ENCODE results near the gene POU6F2.

Gene POU6F2

GRCh38 chr7:38953971-38954370 lies 23.7 kb upstream of the POU6F2 start:
- no peak overlapping the region for H3K27ac ChIP-seq (replicated peaks)
- no peak overlapping the region for H3K4me3 ChIP-seq (replicated peaks; ENCODE audit: insufficient read depth, low read length)
- TF ChIP-seq POLR2AphosphoS5 (IDR thresholded peaks at IDR 0.05; ENCODE audit: low read depth) (no peak), SPI1 (IDR thresholded peaks at IDR 0.05; ENCODE audit: borderline replicate concordance, low read depth) (no peak), REST (IDR thresholded peaks at IDR 0.05; ENCODE audit: insufficient replicate concordance, low read depth) (no peak), GABPA (IDR thresholded peaks at IDR 0.05; ENCODE audit: low read depth) (no peak), CTCF (IDR thresholded peaks at IDR 0.05; ENCODE audit: insufficient read depth, low read length) (no peak)
- peaks cover 5% of the 10 kb centered on the region for H3K27me3 ChIP-seq (ENCODE audit: insufficient read depth, poor library complexity, severe bottlenecking)
- DNase-seq (ENCODE audit: low read depth in 1 of 2, low spot score in 1 of 2), result no peak

- peaks cover 3% of the 10 kb centered on the region for H3K27me3 ChIP-seq (ENCODE audit: insufficient read depth, poor library complexity, severe bottlenecking)
- no peak for TF ChIP-seq GABPA (IDR thresholded peaks at IDR 0.05; ENCODE audit: low read depth)
- no peak for TF ChIP-seq POLR2AphosphoS5 (IDR thresholded peaks at IDR 0.05; ENCODE audit: low read depth)
- TF ChIP-seq REST (IDR thresholded peaks at IDR 0.05; ENCODE audit: insufficient replicate concordance, low read depth), result no peak
- no peak for TF ChIP-seq CTCF (IDR thresholded peaks at IDR 0.05; ENCODE audit: insufficient read depth, low read length)
- TF ChIP-seq SPI1 (IDR thresholded peaks at IDR 0.05; ENCODE audit: borderline replicate concordance, low read depth), result no peak
- DNase-seq (ENCODE audit: low read depth in 1 of 2, low spot score in 1 of 2), result no peak
These were observed 21.8 kb upstream of the POU6F2 start for GRCh38 chr7:38955892-38956291.

GRCh38 chr7:38962028-38962427 lies 15.7 kb upstream of the POU6F2 start:
- no peak for DNase-seq (ENCODE audit: low read depth in 1 of 2, low spot score in 1 of 2)
- Histone ChIP-seq H3K4me3 (replicated peaks; ENCODE audit: insufficient read depth, low read length) (no peak overlapping the region), H3K27ac (replicated peaks) (no peak overlapping the region), H3K27me3 (ENCODE audit: insufficient read depth, poor library complexity, severe bottlenecking) (peaks cover under 1% of the 10 kb centered on the region)
- TF ChIP-seq CTCF (IDR thresholded peaks at IDR 0.05; ENCODE audit: insufficient read depth, low read length), result no peak
- no peak for TF ChIP-seq REST (IDR thresholded peaks at IDR 0.05; ENCODE audit: insufficient replicate concordance, low read depth)
- no peak for TF ChIP-seq POLR2AphosphoS5 (IDR thresholded peaks at IDR 0.05; ENCODE audit: low read depth)

More at GRCh38 chr7:38955892-38956291, 21.8 kb upstream of the POU6F2 start:
- no peak overlapping the region for H3K27ac ChIP-seq (replicated peaks)
- no peak overlapping the region for H3K4me3 ChIP-seq (replicated peaks; ENCODE audit: insufficient read depth, low read length)

Data from HL-60 (cell line).